Esophagus mucosa (tissue), 1 donor: ENCODE results near the gene SCUBE1. TPM values are rescaled to one million over a fixed set of nuclear protein-coding genes. Genes with fewer than 3 reads are reported as not detected.

Experiments
- ATAC-seq: fragments of 200-7000 bp; cut with Tn5 transposase; one replicate; pipeline ENCODE4 v1.9.1; 2020
- total RNA-seq: library from RNA; stranded (reverse); gene quantifications from one replicate; pipeline ENCODE4 v1.2.4, GENCODE V29; 2023
- donor health status: DM: yes; HTN: yes; CAD: no.

Gene SCUBE1
- total RNA-seq, 1 donor from 2014 or later, result 0.80 TPM

GRCh38 chr22:43325176-43325575, 18.0 kb downstream of the SCUBE1 start:
- ATAC-seq, result no peak

- ATAC-seq, result no peak
Measured at GRCh38 chr22:43320943-43321900, 21.9 kb downstream of the SCUBE1 start.

GRCh38 chr22:43319661-43320486, 23.3 kb downstream of the SCUBE1 start:
- ATAC-seq, result no peak

- no peak for ATAC-seq
Measured at GRCh38 chr22:43317239-43317638, 25.9 kb downstream of the SCUBE1 start.

GRCh38 chr22:43315687-43316217, 27.4 kb downstream of the SCUBE1 start:
- no peak for ATAC-seq

GRCh38 chr22:43314611-43315010, 28.6 kb downstream of the SCUBE1 start:
- no peak for ATAC-seq

GRCh38 chr22:43313890-43314474, 29.2 kb downstream of the SCUBE1 start:
- ATAC-seq, result no peak

GRCh38 chr22:43313244-43313889, 29.8 kb downstream of the SCUBE1 start:
- ATAC-seq, result no peak

- ATAC-seq, result no peak
Measured at GRCh38 chr22:43312608-43313007, 30.6 kb downstream of the SCUBE1 start.

- no peak for ATAC-seq
Measured at GRCh38 chr22:43310798-43311197, 32.4 kb downstream of the SCUBE1 start.

GRCh38 chr22:43310311-43310710, 32.9 kb downstream of the SCUBE1 start:
- no peak for ATAC-seq

- ATAC-seq, result no peak
Measured at GRCh38 chr22:43308836-43309235, 34.3 kb downstream of the SCUBE1 start.

- ATAC-seq, result no peak
Measured at GRCh38 chr22:43308060-43308830, 34.9 kb downstream of the SCUBE1 start.

GRCh38 chr22:43305806-43306205, 37.4 kb downstream of the SCUBE1 start:
- no peak for ATAC-seq

GRCh38 chr22:43304831-43305590, 38.2 kb downstream of the SCUBE1 start:
- ATAC-seq, result no peak

GRCh38 chr22:43303751-43304150, 39.4 kb downstream of the SCUBE1 start:
- ATAC-seq, result no peak

- no peak for ATAC-seq
Measured at GRCh38 chr22:43303166-43303565, 40.0 kb downstream of the SCUBE1 start.

- ATAC-seq, result no peak
Measured at GRCh38 chr22:43302531-43303041, 40.6 kb downstream of the SCUBE1 start.

- no peak for ATAC-seq
Measured at GRCh38 chr22:43301866-43302265, 41.3 kb downstream of the SCUBE1 start.

- ATAC-seq, result no peak
Measured at GRCh38 chr22:43300891-43301676, 42.1 kb downstream of the SCUBE1 start.
